GM18526 (cell line): ENCODE measurements around the gene TXLNB.

ENCODE experiments used
- POLR2A ChIP-seq: IDR thresholded peaks from 3 replicates; pipeline ENCODE4 v1.6.1; 2011; ENCODE audit not compliant: insufficient read length; ENCODE audit errors: extremely low read depth

The TXLNB gene

GRCh38 chr6:139257821-139258398 is 33.9 kb downstream of the TXLNB start:
- no peak for TF ChIP-seq POLR2A

DNA sequence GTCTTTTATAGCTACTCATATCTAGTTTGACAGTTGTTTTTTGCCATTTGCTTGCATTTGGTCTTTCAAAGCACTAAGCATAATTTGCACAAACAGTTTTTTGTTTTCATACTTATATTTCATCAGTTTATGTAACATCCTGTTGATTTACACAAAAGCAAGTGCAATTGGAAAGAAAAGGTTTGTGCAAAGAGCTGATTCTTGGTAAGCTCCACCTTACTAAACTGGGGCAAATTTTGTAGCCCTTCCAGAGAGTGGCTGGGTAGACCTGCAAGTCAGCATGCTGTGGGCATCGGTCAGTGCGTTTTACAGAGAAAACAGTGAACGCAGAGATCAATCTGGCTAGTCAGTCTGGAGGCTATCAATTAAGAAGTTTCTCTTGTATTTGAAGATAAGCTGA is 34.5 kb downstream of the TXLNB start:
- TF ChIP-seq POLR2A = no peak

GRCh38 chr6:139256087-139256486 is 35.7 kb downstream of the TXLNB start:
- no peak for TF ChIP-seq POLR2A

DNA sequence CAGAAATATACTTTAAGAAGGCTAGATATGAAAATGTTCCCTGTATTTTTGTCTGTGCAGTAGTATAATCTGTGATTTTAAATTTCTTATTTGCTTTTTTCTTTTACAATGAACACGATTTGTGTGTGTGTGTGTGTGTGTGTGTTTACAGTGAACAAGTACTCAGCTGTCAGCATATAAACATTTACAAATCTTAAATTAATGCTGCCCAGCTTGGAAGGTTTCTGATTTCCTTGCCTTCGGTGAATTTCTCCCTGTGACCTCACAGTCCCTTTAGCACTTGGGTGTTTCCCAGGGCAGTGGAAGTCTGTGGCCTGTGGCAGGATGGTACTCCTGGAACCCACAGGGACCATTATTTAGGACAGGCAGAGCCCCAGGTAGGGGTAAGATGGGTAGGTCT is 37.6 kb downstream of the TXLNB start:
- TF ChIP-seq POLR2A = no peak

- TF ChIP-seq POLR2A = no peak
Measured at GRCh38 chr6:139253656-139254055, 38.1 kb downstream of the TXLNB start.

DNA sequence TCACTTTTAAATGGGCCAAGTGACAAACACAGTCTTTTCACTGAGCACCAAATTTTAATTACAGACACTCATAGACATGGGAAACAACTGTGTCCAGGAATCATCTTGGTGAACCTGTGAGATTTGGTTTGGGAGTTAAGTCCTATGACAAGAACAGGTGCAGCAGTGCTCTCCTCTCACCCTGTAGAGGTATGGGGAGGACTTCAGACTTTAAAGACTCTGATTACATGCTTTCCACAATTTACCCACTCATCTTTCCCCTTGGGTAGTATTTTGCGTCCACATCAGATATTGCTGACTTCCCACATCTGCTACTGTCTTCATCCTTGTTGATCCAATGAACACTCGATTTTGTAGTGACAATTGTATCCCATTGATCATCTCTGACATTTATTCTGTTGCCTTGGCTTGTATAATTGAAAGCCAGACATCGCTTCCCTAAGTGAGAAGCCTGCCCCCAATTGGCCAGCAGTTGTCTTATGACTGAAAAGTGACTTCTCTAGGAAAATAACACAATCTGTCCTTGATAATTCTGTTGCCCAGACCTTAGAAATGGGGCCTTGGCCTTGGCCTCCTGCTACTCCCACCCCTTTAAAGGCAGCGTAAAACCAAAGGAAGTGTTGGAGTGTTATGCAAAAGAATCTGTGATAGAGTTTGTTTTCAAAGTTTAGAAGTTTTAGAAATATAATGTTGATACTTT is 40.0 kb downstream of the TXLNB start:
- no peak for TF ChIP-seq POLR2A

GRCh38 chr6:139251045-139251690 is 40.6 kb downstream of the TXLNB start:
- TF ChIP-seq POLR2A = no peak

DNA sequence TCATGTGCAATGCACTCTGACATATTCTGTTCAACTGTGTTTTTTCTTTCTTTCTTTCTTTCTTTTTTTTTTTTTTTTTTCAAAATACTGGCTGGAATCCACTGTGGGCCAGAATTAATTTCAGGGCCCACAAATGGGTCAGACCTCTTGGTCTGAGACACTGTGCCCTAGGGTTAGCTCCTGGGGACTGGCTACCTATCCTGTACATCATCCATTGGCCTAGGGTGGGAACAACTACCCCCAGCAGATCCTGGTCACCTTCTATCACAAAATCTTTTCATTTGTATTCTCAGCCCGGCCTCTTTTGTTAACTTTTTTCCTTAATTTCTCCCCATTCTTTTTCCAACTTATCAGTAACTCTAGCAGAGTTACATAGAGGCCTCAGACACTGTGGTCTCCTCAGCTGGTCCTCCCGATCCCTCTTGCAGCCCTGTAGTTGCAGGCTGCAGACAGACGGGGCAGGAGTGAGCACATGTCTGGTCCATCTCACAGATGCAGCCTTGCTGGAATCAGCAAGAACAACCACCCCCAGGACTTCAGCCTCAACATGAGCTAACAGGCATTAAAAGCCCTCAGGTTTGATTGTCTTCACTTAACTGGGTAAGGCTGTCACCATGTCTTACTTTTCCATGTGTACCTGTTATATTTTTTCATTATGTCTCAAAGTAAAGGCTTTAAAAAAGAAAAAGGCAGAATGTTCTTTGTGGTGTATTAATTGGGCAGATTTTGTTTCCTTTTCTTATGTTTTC is 41.3 kb downstream of the TXLNB start:
- TF ChIP-seq POLR2A = no peak

- no peak for TF ChIP-seq POLR2A
Measured at GRCh38 chr6:139249395-139249794, 42.4 kb downstream of the TXLNB start.

DNA sequence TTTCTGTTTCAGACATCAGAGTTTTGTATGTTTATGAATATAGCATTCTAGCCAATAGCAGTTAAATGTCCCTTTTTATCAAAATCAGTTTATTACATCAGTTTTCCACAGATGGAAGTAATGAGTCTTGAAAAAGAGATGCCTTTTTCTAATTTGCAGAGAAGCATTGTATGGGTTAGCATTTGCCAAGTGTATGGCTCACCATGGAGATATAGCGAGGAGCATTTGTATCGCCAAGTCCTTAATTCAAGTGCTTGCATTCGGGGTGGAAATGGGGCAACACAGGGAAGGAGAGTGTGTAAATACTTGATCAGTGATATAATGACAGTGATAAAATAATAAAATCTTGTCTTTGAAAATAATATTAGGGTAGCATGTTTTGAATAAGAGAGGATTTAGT is 42.9 kb downstream of the TXLNB start:
- no peak for TF ChIP-seq POLR2A

- no peak for TF ChIP-seq POLR2A
Measured at GRCh38 chr6:139247618-139248017, 44.2 kb downstream of the TXLNB start.

DNA sequence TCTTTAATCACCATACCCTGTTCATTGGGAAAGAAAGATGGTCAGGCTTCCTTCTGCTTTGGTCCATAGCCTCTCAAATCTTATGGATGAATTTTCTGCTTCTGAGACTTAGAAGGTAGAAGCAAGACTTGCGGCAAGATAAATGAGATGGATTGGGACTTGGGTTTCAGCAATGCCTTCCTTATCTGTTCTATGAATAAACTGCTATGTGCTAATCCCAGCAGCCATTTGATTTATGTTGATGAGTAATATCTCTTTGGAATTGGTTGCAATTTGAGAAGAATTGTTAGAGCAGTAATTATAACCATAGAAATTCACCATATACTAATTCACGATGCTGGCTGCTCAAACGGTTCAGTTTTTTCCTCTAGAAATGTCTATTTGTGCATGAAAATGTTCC is 48.3 kb downstream of the TXLNB start:
- no peak for TF ChIP-seq POLR2A

- no peak for TF ChIP-seq POLR2A
Measured at GRCh38 chr6:139242457-139243240, 49.1 kb downstream of the TXLNB start.

DNA sequence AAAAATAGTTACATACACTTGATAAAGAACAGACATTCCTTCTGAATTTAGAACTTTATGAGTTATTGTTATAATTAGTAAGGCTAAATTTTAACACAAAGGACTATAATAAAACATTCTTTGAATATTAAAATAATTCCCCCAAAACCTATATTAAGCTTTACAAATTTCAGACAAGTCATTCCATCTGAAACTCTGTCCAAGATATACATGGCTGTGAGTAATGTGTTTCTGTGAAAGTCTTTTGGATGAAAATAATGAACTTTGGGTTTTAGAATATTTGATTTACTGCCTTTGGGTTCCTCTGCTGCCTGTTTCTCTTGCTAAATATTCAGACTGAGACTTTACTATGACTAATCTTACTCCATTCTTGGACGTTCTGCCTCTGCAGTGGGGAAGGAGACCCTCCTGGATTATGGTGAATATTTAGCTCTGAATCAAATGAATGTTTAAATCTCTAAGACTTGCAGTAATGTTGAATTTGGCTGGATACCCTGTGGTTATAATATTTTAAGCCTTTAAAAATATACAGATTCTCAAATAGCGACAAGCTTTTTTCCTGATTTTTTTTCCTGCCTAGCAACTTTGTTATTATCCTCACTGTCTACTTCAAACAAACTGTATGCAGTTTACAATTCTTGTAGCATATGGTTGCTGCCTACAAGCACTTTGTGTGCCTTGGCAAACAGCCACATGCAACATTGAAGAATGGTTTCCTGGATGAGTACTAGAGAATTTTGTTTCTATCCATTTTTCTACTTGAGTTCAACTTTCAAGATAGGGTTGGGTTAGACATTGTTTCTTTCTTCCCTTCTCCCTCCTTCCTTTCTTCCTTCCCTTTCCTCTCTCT is 51.4 kb downstream of the TXLNB start:
- TF ChIP-seq POLR2A = no peak
